Ascending aorta (tissue), 2 donors: ENCODE measurements around the gene KCNF1. TPM values are rescaled to one million over a fixed set of nuclear protein-coding genes. Genes with fewer than 3 reads are reported as not detected.

ENCODE experiments used
- DNase-seq, 2 donors: peaks; one replicate each; pipeline ENCODE4 v3.0.0-alpha.2; 2019; ENCODE audit warnings: low spot score in 2 of 2
- H3K27ac ChIP-seq, 2 donors: fragments of 200-600 bp; sonication (generic); one replicate each; pipeline ENCODE4 v1.5.1; 2016 to 2017; ENCODE audit warnings: mild to moderate bottlenecking in 1 of 2
- H3K27me3 ChIP-seq: fragments of 200-600 bp; sonication (generic); one replicate; pipeline ENCODE4 v1.5.1; 2017
- H3K36me3 ChIP-seq, 2 donors: fragments of 200-600 bp; sonication (generic); one replicate each; pipeline ENCODE4 v1.5.1; 2016
- H3K4me1 ChIP-seq, 2 donors: fragments of 200-600 bp; sonication (generic); one replicate each; pipeline ENCODE4 v1.5.1; 2016 to 2017; ENCODE audit warnings: mild to moderate bottlenecking in 1 of 2
- H3K4me3 ChIP-seq, 2 donors: fragments of 200-600 bp; sonication (generic); one replicate each; pipeline ENCODE4 v1.5.1; 2016 to 2017; ENCODE audit warnings: mild to moderate bottlenecking in 1 of 2
- H3K9me3 ChIP-seq, 2 donors: fragments of 200-600 bp; sonication (generic); one replicate each; pipeline ENCODE4 v1.5.1; 2016
- intact Hi-C: fragments of 100-400 bp; cut with DNase I; formaldehyde crosslinking; loops from one replicate; pipeline ENCODE4 v1.15.1; 2023
- total RNA-seq: library from RNA; depleted of rRNA; stranded (reverse); fragments of >200 nt; gene quantifications from one replicate; pipeline ENCODE4 v1.1.0, GENCODE V29; 2016
- TF ChIP-seq, protein P1 (sequence below), 3 experiments: fragments of 200-600 bp in 2 of 3; fragments of 450-650 bp in 1 of 3; sonication (generic) in 2 of 3; IDR thresholded peaks; one replicate each; pipeline ENCODE4 v1.5.1; 2016 to 2019; ENCODE audit warnings: antibody characterized with exemption in 3 of 3, mild to moderate bottlenecking in 1 of 3, moderate library complexity in 1 of 3

The KCNF1 gene
- total RNA-seq, 1 donor from 2014 or later = not detected

DNA sequence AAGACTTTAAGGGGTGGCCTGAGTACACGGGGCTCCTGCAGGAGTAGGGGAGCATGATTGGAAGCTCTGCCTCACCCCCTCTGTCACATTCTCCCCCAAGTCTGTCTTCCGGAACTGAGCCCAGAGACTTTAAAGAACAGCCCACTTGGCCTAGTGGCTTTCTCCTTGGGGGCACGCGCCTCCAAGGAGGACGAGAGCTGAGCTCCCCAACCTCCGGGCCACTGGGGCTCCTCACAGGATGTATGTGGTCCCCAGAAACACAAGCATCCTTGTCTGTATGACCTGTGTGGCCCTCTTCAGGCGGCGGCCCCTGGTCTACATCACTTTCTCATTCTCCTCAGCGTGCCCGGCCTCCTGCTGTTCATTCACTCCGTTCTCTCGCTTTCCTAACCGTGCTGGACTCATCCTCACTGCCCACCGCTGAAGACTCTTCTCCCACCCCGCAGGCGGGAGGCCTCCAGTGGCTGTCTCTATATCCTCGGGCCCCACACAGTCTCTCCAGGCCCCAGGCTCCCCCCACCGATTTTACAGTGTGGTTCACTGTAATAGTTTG lies 23.7 kb downstream of the KCNF1 start:
- Histone ChIP-seq H3K27me3 (no peaks in the 10 kb centered on the region), H3K27ac (no peak overlapping the region), H3K4me1 (no peaks in the 10 kb centered on the region), H3K36me3 (no peaks in the 10 kb centered on the region), H3K9me3 (peaks cover 0 to 8% of the 10 kb centered on the region in 2 donors), H3K4me3 (no peak overlapping the region)
- intact Hi-C loops = no loop called here
- TF ChIP-seq, protein P1, sequence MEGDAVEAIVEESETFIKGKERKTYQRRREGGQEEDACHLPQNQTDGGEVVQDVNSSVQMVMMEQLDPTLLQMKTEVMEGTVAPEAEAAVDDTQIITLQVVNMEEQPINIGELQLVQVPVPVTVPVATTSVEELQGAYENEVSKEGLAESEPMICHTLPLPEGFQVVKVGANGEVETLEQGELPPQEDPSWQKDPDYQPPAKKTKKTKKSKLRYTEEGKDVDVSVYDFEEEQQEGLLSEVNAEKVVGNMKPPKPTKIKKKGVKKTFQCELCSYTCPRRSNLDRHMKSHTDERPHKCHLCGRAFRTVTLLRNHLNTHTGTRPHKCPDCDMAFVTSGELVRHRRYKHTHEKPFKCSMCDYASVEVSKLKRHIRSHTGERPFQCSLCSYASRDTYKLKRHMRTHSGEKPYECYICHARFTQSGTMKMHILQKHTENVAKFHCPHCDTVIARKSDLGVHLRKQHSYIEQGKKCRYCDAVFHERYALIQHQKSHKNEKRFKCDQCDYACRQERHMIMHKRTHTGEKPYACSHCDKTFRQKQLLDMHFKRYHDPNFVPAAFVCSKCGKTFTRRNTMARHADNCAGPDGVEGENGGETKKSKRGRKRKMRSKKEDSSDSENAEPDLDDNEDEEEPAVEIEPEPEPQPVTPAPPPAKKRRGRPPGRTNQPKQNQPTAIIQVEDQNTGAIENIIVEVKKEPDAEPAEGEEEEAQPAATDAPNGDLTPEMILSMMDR (IDR thresholded peaks at IDR 0.05) = no peak
- DNase-seq = no peak

DNA sequence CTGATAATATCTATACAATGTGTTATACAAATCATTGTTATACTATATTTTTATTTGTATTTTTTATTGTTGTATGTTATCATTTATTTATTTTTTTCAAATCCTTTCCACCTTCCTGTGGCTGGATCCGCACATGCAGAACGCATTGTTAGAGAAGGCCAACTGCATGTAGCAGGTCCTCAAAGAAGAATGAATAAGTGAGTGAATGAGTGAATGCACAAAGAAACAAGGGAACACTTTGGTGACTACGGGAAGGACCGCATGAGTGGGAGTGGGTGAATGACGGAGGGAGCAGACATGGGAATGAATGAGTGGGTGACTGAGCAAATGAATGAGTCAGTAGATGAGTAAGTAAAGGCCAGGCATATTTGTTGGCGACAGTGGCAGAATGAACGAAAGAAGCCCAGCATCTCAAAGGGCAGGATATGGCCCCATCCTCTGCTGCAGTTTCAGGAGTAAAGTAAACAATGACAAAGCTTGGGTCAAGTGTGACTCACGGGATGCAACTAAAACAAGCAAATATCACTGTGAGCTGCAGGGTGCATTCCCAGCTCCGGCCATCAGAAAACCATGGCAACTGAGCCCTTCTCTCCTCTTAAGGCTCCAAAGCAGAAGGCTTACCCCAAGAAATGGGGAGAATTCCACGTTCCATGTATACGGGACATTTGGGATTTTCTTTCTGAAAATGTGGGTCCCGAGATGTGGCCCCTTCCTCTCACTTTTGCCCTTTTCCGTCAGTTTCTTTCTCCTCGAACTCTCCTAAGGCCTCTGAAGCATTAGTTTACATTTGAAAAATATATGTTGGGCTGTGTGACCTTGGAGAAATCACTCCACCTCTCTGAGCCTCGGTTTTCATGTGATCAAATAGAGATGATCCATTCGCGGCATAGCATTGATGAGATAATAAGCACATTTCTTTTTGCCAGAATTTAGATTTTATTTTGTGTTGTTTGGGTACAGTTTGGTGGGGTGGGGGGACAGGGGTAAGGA lies 24.5 kb downstream of the KCNF1 start:
- Histone ChIP-seq H3K36me3 (no peaks in the 10 kb centered on the region), H3K9me3 (peaks cover 0 to 8% of the 10 kb centered on the region in 2 donors), H3K4me3 (no peak overlapping the region), H3K4me1 (no peaks in the 10 kb centered on the region), H3K27ac (no peak overlapping the region), H3K27me3 (no peaks in the 10 kb centered on the region)
- TF ChIP-seq, protein P1 (IDR thresholded peaks at IDR 0.05) = no peak
- intact Hi-C loops = no loop called here
- no peak for DNase-seq

DNA sequence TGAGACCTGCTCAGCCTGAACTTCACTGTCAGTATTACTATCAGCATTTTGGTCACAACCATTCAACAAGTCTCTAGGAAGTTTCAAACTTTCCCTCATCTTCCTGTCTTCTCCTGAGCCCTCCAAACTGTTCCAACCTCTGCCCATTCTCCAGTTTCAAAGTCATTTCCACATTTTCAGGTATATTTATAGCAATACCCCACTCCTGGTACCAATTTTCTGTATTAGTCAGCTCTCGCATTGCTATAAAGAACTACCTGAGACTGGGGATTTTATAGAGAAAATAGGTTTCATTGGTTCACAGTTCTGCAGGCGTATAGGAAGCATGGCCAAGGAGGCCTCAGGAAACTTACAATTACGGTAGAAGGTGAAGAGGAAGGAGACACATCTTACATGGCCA lies 27.3 kb downstream of the KCNF1 start:
- H3K27ac ChIP-seq = no peak overlapping the region
- no peaks in the 10 kb centered on the region for H3K4me1 ChIP-seq
- H3K36me3 ChIP-seq = no peaks in the 10 kb centered on the region
- intact Hi-C loops = no loop called here
- no peak for DNase-seq
- TF ChIP-seq, protein P1 (IDR thresholded peaks at IDR 0.05) = no peak
- H3K4me3 ChIP-seq = no peak overlapping the region
- no peaks in the 10 kb centered on the region for H3K27me3 ChIP-seq
- H3K9me3 ChIP-seq = peaks cover 0 to 8% of the 10 kb centered on the region in 2 donors

DNA sequence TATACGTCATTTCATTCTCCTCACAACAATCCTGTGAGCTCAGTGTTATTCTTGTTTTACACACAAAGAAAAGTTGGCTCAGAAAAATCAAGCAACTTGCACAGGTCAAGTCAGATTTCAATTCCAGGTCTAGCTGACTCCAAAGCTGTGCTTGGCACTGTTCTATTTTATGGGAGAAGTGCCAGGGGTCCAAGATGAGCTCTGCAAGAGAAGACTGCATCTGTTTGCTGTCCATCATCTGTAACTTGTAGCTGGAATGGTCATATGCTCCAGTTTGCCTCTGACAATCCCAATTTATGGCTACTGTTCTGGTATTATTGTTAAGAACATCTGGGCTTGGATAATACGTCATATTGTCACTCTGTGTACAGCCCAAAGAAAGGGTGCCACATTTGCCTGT lies 28.9 kb downstream of the KCNF1 start:
- Histone ChIP-seq H3K4me1 (no peaks in the 10 kb centered on the region), H3K9me3 (peaks cover 0 to 8% of the 10 kb centered on the region in 2 donors), H3K36me3 (no peaks in the 10 kb centered on the region), H3K4me3 (no peak overlapping the region), H3K27me3 (no peaks in the 10 kb centered on the region), H3K27ac (no peak overlapping the region)
- intact Hi-C loops = no loop called here
- no peak for DNase-seq
- TF ChIP-seq, protein P1 (IDR thresholded peaks at IDR 0.05) = no peak

DNA sequence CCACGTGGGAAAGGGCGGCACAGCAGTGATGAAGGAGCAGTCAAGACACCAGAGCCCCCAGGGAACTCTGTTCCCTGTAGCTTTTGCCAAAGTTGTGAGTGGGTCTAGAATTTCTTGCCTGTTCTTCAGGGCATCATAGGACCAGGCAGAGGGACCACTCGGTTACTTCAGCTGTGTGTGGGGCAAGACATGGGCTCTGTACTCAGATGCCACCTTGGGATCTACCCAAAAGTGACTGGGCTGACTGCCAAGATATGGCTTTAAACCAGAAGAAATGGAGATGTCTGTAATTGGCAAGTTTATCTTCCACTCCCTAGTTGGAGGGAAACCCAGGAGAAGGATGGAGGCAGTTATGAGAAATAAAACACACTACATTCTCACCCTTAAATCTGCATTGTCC lies 29.6 kb downstream of the KCNF1 start:
- no peak for DNase-seq
- no peak overlapping the region for H3K27ac ChIP-seq
- H3K9me3 ChIP-seq = peaks cover 0 to 8% of the 10 kb centered on the region in 2 donors
- H3K4me1 ChIP-seq = no peaks in the 10 kb centered on the region
- no peaks in the 10 kb centered on the region for H3K27me3 ChIP-seq
- H3K4me3 ChIP-seq = no peak overlapping the region
- no peaks in the 10 kb centered on the region for H3K36me3 ChIP-seq
- TF ChIP-seq, protein P1 (IDR thresholded peaks at IDR 0.05) = no peak
- intact Hi-C loops = no loop called here
